Keratinocyte (primary cell): ENCODE measurements around the gene TCF19. TPM values are rescaled to one million over a fixed set of nuclear protein-coding genes. Genes with fewer than 3 reads are reported as not detected.

Experiments
- DNase-seq: peaks from one replicate; pipeline ENCODE4 v3.0.0-alpha.2; 2011; ENCODE audit warnings: low read depth, missing footprints, low spot score
- FAIRE-seq: peaks from 2 replicates; lab custom pipeline; 2011; peaks lifted over from hg19 to GRCh38; lab: Jason Lieb, UNC
- H2AFZ ChIP-seq: 2 replicates; pipeline ENCODE4 v1.6.0; 2012; ENCODE audit warnings: low read length, control low read depth, inconsistent platforms; ENCODE audit not compliant: control insufficient read depth
- H3K27ac ChIP-seq: 2 replicates; pipeline ENCODE4 v1.5.1; 2011; ENCODE audit warnings: low read length; ENCODE audit not compliant: control insufficient read depth, insufficient read depth
- H3K27me3 ChIP-seq: 3 replicates; pipeline ENCODE4 v1.6.0; 2011; ENCODE audit warnings: low read length; ENCODE audit not compliant: control insufficient read depth, insufficient read depth; ENCODE audit errors: extremely low read depth
- H3K36me3 ChIP-seq, 2 experiments: 2 replicates in 1 of 2; 3 replicates in 1 of 2; pipeline ENCODE4 v1.5.1; 2011; ENCODE audit warnings: low read length in 2 of 2, mild to moderate bottlenecking in 1 of 2; ENCODE audit not compliant: control insufficient read depth in 2 of 2, insufficient read depth in 2 of 2; ENCODE audit errors: extremely low read depth in 1 of 2
- H3K4me1 ChIP-seq: 3 replicates; pipeline ENCODE4 v1.5.1; 2011; ENCODE audit warnings: low read length; ENCODE audit not compliant: control insufficient read depth, insufficient read depth; ENCODE audit errors: extremely low read depth
- H3K4me2 ChIP-seq: 3 replicates; pipeline ENCODE4 v1.6.0; 2011; ENCODE audit warnings: low read depth, low read length; ENCODE audit not compliant: control insufficient read depth, insufficient read depth; ENCODE audit errors: extremely low read depth
- H3K4me3 ChIP-seq, 3 experiments: fragments of 200-600 bp in 1 of 3; sonication (generic) in 1 of 3; 2 replicates in 2 of 3; 3 replicates in 1 of 3; pipeline ENCODE4 v1.5.1; 2011 to 2016; ENCODE audit warnings: low read length in 3 of 3, mild to moderate bottlenecking in 3 of 3, control low read depth in 2 of 3, inconsistent platforms in 1 of 3, low read depth in 1 of 3, mixed read lengths in 1 of 3, mixed run types in 1 of 3, moderate library complexity in 1 of 3; ENCODE audit not compliant: control insufficient read depth in 2 of 3, insufficient read depth in 2 of 3; ENCODE audit errors: extremely low read depth in 1 of 3
- H3K79me2 ChIP-seq: 2 replicates; pipeline ENCODE4 v1.6.0; 2012; ENCODE audit warnings: low read length; ENCODE audit not compliant: control insufficient read depth, insufficient read depth
- H3K9ac ChIP-seq: 3 replicates; pipeline ENCODE4 v1.6.0; 2011; ENCODE audit warnings: low read length; ENCODE audit not compliant: control insufficient read depth, insufficient read depth; ENCODE audit errors: extremely low read depth
- H3K9me1 ChIP-seq: 3 replicates; pipeline ENCODE4 v1.6.0; 2011; ENCODE audit warnings: low read length; ENCODE audit not compliant: control insufficient read depth, insufficient read depth; ENCODE audit errors: extremely low read depth
- H3K9me3 ChIP-seq: 2 replicates; pipeline ENCODE4 v1.5.1; 2012; ENCODE audit warnings: low read depth, low read length; ENCODE audit not compliant: control insufficient read depth
- H4K20me1 ChIP-seq: 3 replicates; pipeline ENCODE4 v1.6.0; 2011; ENCODE audit warnings: low read length; ENCODE audit not compliant: control insufficient read depth, insufficient read depth; ENCODE audit errors: extremely low read depth
- CTCF ChIP-seq, 3 experiments: IDR thresholded peaks in 1 of 3; conservative IDR thresholded peaks in 1 of 3; optimal IDR thresholded peaks in 1 of 3; 2 replicates in 2 of 3; 3 replicates in 1 of 3; pipeline versions ENCODE3 to v1.5.1; 2011; ENCODE audit warnings: low read length in 3 of 3, mild to moderate bottlenecking in 3 of 3, moderate library complexity in 2 of 3, control low read depth in 1 of 3, inconsistent platforms in 1 of 3; ENCODE audit not compliant: insufficient read depth in 2 of 3; ENCODE audit errors: extremely low read depth in 1 of 3
- EZH2 ChIP-seq: IDR thresholded peaks from one replicate; pipeline ENCODE4 v1.6.1; 2012; ENCODE audit warnings: inconsistent platforms, mild to moderate bottlenecking, low read length, moderate library complexity
- dilution Hi-C: fragments of 300-500 bp; cut with MboI; formaldehyde crosslinking; loops from one replicate; pipeline ENCODE4 v1.7.0; 2020; ENCODE audit warnings: low sequenced_read_pairs; ENCODE audit not compliant: extremely low pct_ligation_motif_present
- polyA plus RNA-seq, 5 experiments: library from polyadenylated mRNA; depleted of rRNA in 3 of 5; stranded (reverse) in 3 of 5; stranded (forward) in 1 of 5; unstranded in 1 of 5; fragments of >200 nt; gene quantifications; 1 replicate in 1 of 5; 2 replicates in 3 of 5; 3 replicates in 1 of 5; pipeline versions ENCODE4 v1.2.1 to v1.2.3, GENCODE V29; 2011 to 2012; ENCODE audit warnings: missing spikeins in 2 of 5, low read depth in 1 of 5, low replicate concordance in 1 of 5

Gene TCF19
- polyA plus RNA-seq, 1 donor (not counting 4 experiments of a cell fraction or from before 2014, with no cell fraction given): 7.4 TPM

GRCh38 chr6:31114970-31115849, 43.2 kb upstream of the TCF19 start:
- TF ChIP-seq EZH2 (no peak), CTCF (optimal IDR thresholded peaks at IDR 0.05 in 1 of 3, IDR thresholded peaks at IDR 0.05 in 1 of 3, conservative IDR thresholded peaks at IDR 0.05 in 1 of 3; ENCODE audit: extremely low read depth in 1 of 3, insufficient read depth in 2 of 3, low read length in 3 of 3) (peak in 2 of 3 experiments; percentile 56 to 59)
- peaks cover 35% of the 10 kb centered on the region for H3K79me2 ChIP-seq
- H3K9me1 ChIP-seq: no peaks in the 10 kb centered on the region
- dilution Hi-C loops: no loop called here
- peaks cover 8 to 10% of the 10 kb centered on the region in 2 experiments for H3K36me3 ChIP-seq
- no peaks in the 10 kb centered on the region for H3K9me3 ChIP-seq
- peak overlapping the region; percentile 91 for H3K27ac ChIP-seq
- H3K4me3 ChIP-seq: peak overlapping the region; percentile 57 to 85 (median 82)
- peaks cover 38% of the 10 kb centered on the region for H3K4me1 ChIP-seq
- DNase-seq: no peak
- no peaks in the 10 kb centered on the region for H4K20me1 ChIP-seq
- no peak for FAIRE-seq
- peak overlapping the region; percentile 39 for H2AFZ ChIP-seq
- H3K4me2 ChIP-seq: peak overlapping the region; percentile 99
- no peaks in the 10 kb centered on the region for H3K27me3 ChIP-seq
- peak overlapping the region; percentile 89 for H3K9ac ChIP-seq

- no peak for TF ChIP-seq CTCF (optimal IDR thresholded peaks at IDR 0.05 in 1 of 3, IDR thresholded peaks at IDR 0.05 in 1 of 3, conservative IDR thresholded peaks at IDR 0.05 in 1 of 3; ENCODE audit: extremely low read depth in 1 of 3, insufficient read depth in 2 of 3, low read length in 3 of 3)
- peak; percentile 58 for FAIRE-seq
- no peak for DNase-seq
- Histone ChIP-seq H3K79me2 (peaks cover 35% of the 10 kb centered on the region), H3K9me3 (no peaks in the 10 kb centered on the region), H2AFZ (no peak overlapping the region), H3K27me3 (no peaks in the 10 kb centered on the region), H4K20me1 (no peaks in the 10 kb centered on the region), H3K9ac (no peak overlapping the region), H3K4me2 (peak overlapping the region; percentile 99), H3K9me1 (no peaks in the 10 kb centered on the region), H3K27ac (no peak overlapping the region), H3K36me3 (peaks cover 8 to 10% of the 10 kb centered on the region in 2 experiments), H3K4me1 (peaks cover 38% of the 10 kb centered on the region), H3K4me3 (peak overlapping the region; percentile 57 to 85 (median 82))
- dilution Hi-C loops: no loop called here
Measured at GRCh38 chr6:31115941-31116560, 42.3 kb upstream of the TCF19 start.
